GM12878 (cell line): ENCODE data around the gene SEMA5A. TPM values are rescaled to one million over a fixed set of nuclear protein-coding genes. Genes with fewer than 3 reads are reported as not detected.

Experiments
- ATAC-seq: fragments of 200-7000 bp; cut with Tn5 transposase; 3 replicates; pipeline ENCODE4 v1.9.1; 2020; ENCODE audit warnings: mild to moderate bottlenecking, moderate library complexity
- BruUV-seq: library from RNA; stranded (reverse); fragments of 400-500 nt; replicated peaks from 2 replicates; lab custom pipeline; 2021; lab: Mats Ljungman, UMichigan
- CTCF ChIA-PET: fragments of 300-600 bp; sonication (Branson Sonifier 250); formaldehyde crosslinking; extraction: SDS; loops from one replicate; lab custom pipeline; 2021; ENCODE audit warnings: inconsistent platforms; lab: Yijun Ruan, JAX
- POLR2A ChIA-PET: fragments of 350-600 bp; formaldehyde crosslinking; extraction: SDS; loops from one replicate; lab custom pipeline; 2021; ENCODE audit warnings: inconsistent platforms; lab: Charles Lee
- RAD21 ChIA-PET: fragments of 300-600 bp; sonication (Branson Sonifier 250); formaldehyde crosslinking; loops from one replicate; lab custom pipeline; 2023; ENCODE audit warnings: antibody characterized with exemption; ENCODE audit not compliant: unreplicated experiment; lab: Charles Lee
- SMC1A ChIA-PET: fragments of 300-600 bp; sonication (Branson Sonifier 250); formaldehyde crosslinking; loops from one replicate; lab custom pipeline; 2023; ENCODE audit not compliant: unreplicated experiment, uncharacterized antibody; lab: Charles Lee
- DNase-seq: peaks from one replicate; pipeline ENCODE4 v3.0.0-alpha.2; 2011; ENCODE audit warnings: low read depth, low spot score
- FAIRE-seq: peaks from 3 replicates; lab custom pipeline; 2011; peaks lifted over from hg19 to GRCh38; lab: Jason Lieb, UNC
- H2AFZ ChIP-seq: 2 replicates; pipeline ENCODE4 v1.6.0; 2011; ENCODE audit warnings: low read depth, low read length, control low read depth; ENCODE audit not compliant: control insufficient read depth
- H3K27ac ChIP-seq: 2 replicates; pipeline ENCODE4 v1.5.1; 2011; ENCODE audit warnings: control low read depth; ENCODE audit not compliant: control insufficient read depth, insufficient read depth
- H3K27me3 ChIP-seq, 2 experiments: replicated peaks in 1 of 2; 2 replicates each; pipeline versions ENCODE4 v1.6.0 to v1.6.1; 2011; ENCODE audit warnings: low read length in 1 of 2; ENCODE audit not compliant: control insufficient read depth in 2 of 2, insufficient read depth in 2 of 2
- H3K36me3 ChIP-seq, 2 experiments: 2 replicates each; pipeline ENCODE4 v1.5.1; 2011; ENCODE audit warnings: low read length in 1 of 2; ENCODE audit not compliant: control insufficient read depth in 2 of 2, insufficient read depth in 2 of 2
- H3K4me1 ChIP-seq: 2 replicates; pipeline ENCODE4 v1.6.1; 2011; ENCODE audit warnings: mild to moderate bottlenecking, low read length, moderate library complexity, mixed read lengths; ENCODE audit not compliant: control insufficient read depth, insufficient read depth
- H3K4me2 ChIP-seq: 2 replicates; pipeline ENCODE4 v1.6.0; 2011; ENCODE audit warnings: control low read depth; ENCODE audit not compliant: control insufficient read depth, insufficient read depth
- H3K4me3 ChIP-seq: fragments of 200-600 bp; sonication (generic); 2 replicates; pipeline ENCODE4 v1.5.1; 2016
- H3K79me2 ChIP-seq: 2 replicates; pipeline ENCODE4 v1.6.0; 2011; ENCODE audit warnings: low read length; ENCODE audit not compliant: control insufficient read depth, insufficient read depth
- H3K9ac ChIP-seq: 2 replicates; pipeline ENCODE4 v1.8.0; 2011; ENCODE audit warnings: low read length, control low read depth, mixed read lengths; ENCODE audit not compliant: control insufficient read depth, insufficient read depth
- H3K9me3 ChIP-seq: replicated peaks from 3 replicates; pipeline ENCODE4 v1.5.1; 2011; ENCODE audit warnings: mild to moderate bottlenecking, low read length; ENCODE audit not compliant: control insufficient read depth, insufficient read depth
- H4K20me1 ChIP-seq: 2 replicates; pipeline ENCODE4 v1.6.0; 2011; ENCODE audit not compliant: control insufficient read depth, insufficient read depth
- CBX3 ChIP-seq: fragments of 200-600 bp; sonication (generic); IDR thresholded peaks from 2 replicates; pipeline ENCODE4 v1.6.1; 2016; ENCODE audit warnings: low read depth, borderline replicate concordance
- ESRRA ChIP-seq: IDR thresholded peaks from 2 replicates; pipeline ENCODE4 v1.6.1; 2012; ENCODE audit warnings: mild to moderate bottlenecking, low read length, improper control_type of control experiment
- HCFC1 ChIP-seq: fragments of 150-350 bp; IDR thresholded peaks from 2 replicates; pipeline ENCODE4 v1.6.1; 2014; ENCODE audit warnings: low read length
- IKZF2 ChIP-seq, 2 experiments: fragments of 450-650 bp; IDR thresholded peaks; 2 replicates each; pipeline ENCODE4 v1.6.1; 2017; ENCODE audit warnings: mild to moderate bottlenecking in 2 of 2, moderate library complexity in 2 of 2
- NR2C2 ChIP-seq: IDR thresholded peaks from 2 replicates; pipeline ENCODE4 v1.6.1; 2011; ENCODE audit warnings: borderline replicate concordance, low read depth; ENCODE audit not compliant: control insufficient read depth, insufficient read length
- YBX1 ChIP-seq: fragments of 450-650 bp; IDR thresholded peaks from 2 replicates; pipeline ENCODE4 v1.6.1; 2016; ENCODE audit warnings: antibody characterized with exemption
- ZNF274 ChIP-seq: IDR thresholded peaks from one replicate; pipeline ENCODE4 v1.8.0; 2011; ENCODE audit not compliant: insufficient read length, insufficient read depth
- WGBS: methylation state at CpG from one replicate; pipeline ENCODE4 v1.1.6; 2016; ENCODE audit warnings: low lambda C conversion rate; ENCODE audit not compliant: insufficient replicate concordance, insufficient coverage; ENCODE audit errors: missing lambda C conversion rate; 5-methylcytosine and 5-hydroxymethylcytosine counted together
- in situ Hi-C: fragments of 300-500 bp; cut with MboI; formaldehyde crosslinking; loops from 9 replicates; pipeline ENCODE4 v1.14.3; 2018; ENCODE audit warnings: mixed read lengths
- intact Hi-C: fragments of 100-400 bp; cut with micrococcal nuclease; formaldehyde crosslinking; loops from one replicate; pipeline ENCODE4 v1.14.2; 2022; ENCODE audit not compliant: unreplicated experiment
- polyA plus RNA-seq, 11 experiments: library from polyadenylated mRNA; depleted of rRNA in 4 of 11; unstranded in 6 of 11; stranded (reverse) in 5 of 11; fragments of >200 nt; fragmentation: Nextera tagmentation in 4 of 11; fragmentation: Illumina TruSeq in 1 of 11; extraction: Ambion mirVana in 4 of 11; extraction: Trizol in 1 of 11; gene quantifications; 1 replicate in 1 of 11; 2 replicates in 10 of 11; pipeline versions ENCODE4 v1.2.1 to v1.2.3, GENCODE V29; 2011 to 2016; ENCODE audit warnings: inconsistent platforms in 2 of 11, missing spikeins in 2 of 11, low read depth in 1 of 11
- total RNA-seq, 4 experiments: library from RNA; depleted of rRNA in 3 of 4; stranded (reverse); fragments of >200 nt in 3 of 4; fragmentation: Illumina TruSeq in 1 of 4; extraction: Trizol in 1 of 4; gene quantifications; 2 replicates each; pipeline versions ENCODE4 v1.2.1 to v1.2.3, GENCODE V29; 2013 to 2021
- TF ChIP-seq, protein P1 (sequence below): IDR thresholded peaks from 2 replicates; pipeline ENCODE4 v1.6.1; 2012; ENCODE audit warnings: low read length, inconsistent platforms
- TF ChIP-seq, protein P2 (sequence below): fragments of 150-350 bp; IDR thresholded peaks from 2 replicates; pipeline ENCODE4 v1.6.1; 2014; ENCODE audit warnings: mild to moderate bottlenecking, low read depth, low read length
- TF ChIP-seq, protein P3 (sequence below): fragments of 450-650 bp; IDR thresholded peaks from 2 replicates; pipeline ENCODE4 v1.6.1; 2017; ENCODE audit warnings: mild to moderate bottlenecking
- TF ChIP-seq, protein P4 (sequence below): IDR thresholded peaks from 2 replicates; pipeline ENCODE4 v1.6.1; 2011; ENCODE audit warnings: mild to moderate bottlenecking, low read depth, low read length, moderate library complexity; ENCODE audit not compliant: insufficient replicate concordance

The SEMA5A gene
- total and polyA plus RNA-seq, 10 of the 15 experiments (the other 5 are each of a cell fraction or from before 2014, with no cell fraction given), result 0.03 to 2.4 (median 0.09) TPM; not detected in 1

DNA sequence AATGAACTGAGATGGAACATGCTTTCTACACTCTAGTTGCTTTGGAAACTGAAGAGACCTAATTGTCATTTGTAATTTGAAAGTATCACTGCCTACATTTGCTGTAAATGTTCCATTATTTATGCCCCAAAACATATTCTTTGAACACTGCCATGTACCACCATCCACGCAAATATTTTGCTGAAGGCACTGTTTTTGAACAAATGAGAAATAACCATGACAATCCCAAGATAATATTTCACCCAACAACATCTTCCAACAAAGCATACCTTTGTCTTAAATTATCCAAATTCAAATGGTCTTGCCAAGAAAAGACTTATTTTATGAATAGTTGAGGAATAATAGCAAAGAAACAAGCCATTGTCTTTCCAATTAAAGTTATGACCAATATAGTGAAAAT lies 356.2 kb downstream of the SEMA5A start:
- H3K4me3 ChIP-seq, result no peak overlapping the region
- no peak overlapping the region for H3K27ac ChIP-seq
- no peak overlapping the region for H3K9ac ChIP-seq
- no peaks in the 10 kb centered on the region for H4K20me1 ChIP-seq
- in situ Hi-C loops, result no loop called here
- no peak overlapping the region for H2AFZ ChIP-seq
- no peaks in the 10 kb centered on the region; the same call in 2 of the 3 replicates for H3K9me3 ChIP-seq
- no peaks in the 10 kb centered on the region for H3K79me2 ChIP-seq
- BruUV-seq, result no TSS peak
- 0% methylated on average over 1 of the region's 1 CpG for WGBS
- no peak overlapping the region for H3K4me2 ChIP-seq
- DNase-seq, result no peak
- no peaks in the 10 kb centered on the region for H3K36me3 ChIP-seq
- H3K27me3 ChIP-seq, result no peaks in the 10 kb centered on the region
- RAD21 ChIA-PET, result no interaction called here
- CTCF ChIA-PET, result no interaction called here
- intact Hi-C loops, result no loop called here
- no peak for ATAC-seq
- FAIRE-seq, result no peak
- SMC1A ChIA-PET, result interaction anchor here (1.0 kb wide), 1 partner anchor 17 kb away, joined by 4 read pairs; no protein-coding TSS in a partner anchor
- POLR2A ChIA-PET, result interaction anchor here (0.5 kb wide), 1 partner anchor 81 kb away, joined by 4 read pairs; no protein-coding TSS in a partner anchor
- TF ChIP-seq YBX1 (no peak), IKZF2 (IDR thresholded peaks at IDR 0.05) (no peak), HCFC1 (no peak)
- no peaks in the 10 kb centered on the region for H3K4me1 ChIP-seq

DNA sequence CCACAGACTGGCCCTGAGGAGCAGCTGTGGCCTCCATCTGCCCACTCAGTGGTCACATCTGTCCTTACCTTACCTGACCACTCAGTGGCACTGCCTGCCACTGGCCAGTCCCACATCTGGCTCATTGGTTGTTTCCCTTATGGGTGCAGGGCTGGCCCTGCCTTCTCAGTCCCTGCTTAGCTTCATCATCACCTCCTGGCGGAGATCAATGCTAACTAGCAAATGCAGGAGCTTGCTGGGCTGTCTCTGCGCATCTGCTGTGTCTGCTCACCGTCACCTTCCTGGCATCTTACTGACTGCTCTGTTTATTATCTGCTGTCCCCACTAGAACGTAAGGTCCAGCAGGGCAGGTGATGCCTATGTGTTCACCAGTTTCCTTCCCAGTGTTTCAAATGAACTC lies 356.9 kb downstream of the SEMA5A start:
- no peaks in the 10 kb centered on the region for H3K4me1 ChIP-seq
- H3K4me2 ChIP-seq, result no peak overlapping the region
- H2AFZ ChIP-seq, result no peak overlapping the region
- FAIRE-seq, result no peak
- ChIA-PET RAD21 (no interaction called here), CTCF (no interaction called here), POLR2A (interaction anchor here (0.5 kb wide), 1 partner anchor 80 kb away, joined by 4 read pairs; no protein-coding TSS in a partner anchor), SMC1A (interaction anchor here (1.0 to 1.5 kb wide), 2 partner anchors 9 to 18 kb away, joined by 3 to 4 read pairs; no protein-coding TSS in a partner anchor)
- no peak overlapping the region for H3K9ac ChIP-seq
- no peaks in the 10 kb centered on the region for H3K36me3 ChIP-seq
- no peak overlapping the region for H3K27ac ChIP-seq
- H3K27me3 ChIP-seq, result no peaks in the 10 kb centered on the region
- no peaks in the 10 kb centered on the region for H4K20me1 ChIP-seq
- no peak for DNase-seq
- no peaks in the 10 kb centered on the region; the same call in 2 of the 3 replicates for H3K9me3 ChIP-seq
- no TSS peak for BruUV-seq
- H3K4me3 ChIP-seq, result no peak overlapping the region
- 58% methylated on average over 4 of the region's 4 CpGs for WGBS
- H3K79me2 ChIP-seq, result no peaks in the 10 kb centered on the region
- ATAC-seq, result peak; percentile 27; the same call in 2 of the 3 replicates
- intact Hi-C loops (no loop called here), in situ Hi-C loops (no loop called here)
- TF ChIP-seq, protein P1, sequence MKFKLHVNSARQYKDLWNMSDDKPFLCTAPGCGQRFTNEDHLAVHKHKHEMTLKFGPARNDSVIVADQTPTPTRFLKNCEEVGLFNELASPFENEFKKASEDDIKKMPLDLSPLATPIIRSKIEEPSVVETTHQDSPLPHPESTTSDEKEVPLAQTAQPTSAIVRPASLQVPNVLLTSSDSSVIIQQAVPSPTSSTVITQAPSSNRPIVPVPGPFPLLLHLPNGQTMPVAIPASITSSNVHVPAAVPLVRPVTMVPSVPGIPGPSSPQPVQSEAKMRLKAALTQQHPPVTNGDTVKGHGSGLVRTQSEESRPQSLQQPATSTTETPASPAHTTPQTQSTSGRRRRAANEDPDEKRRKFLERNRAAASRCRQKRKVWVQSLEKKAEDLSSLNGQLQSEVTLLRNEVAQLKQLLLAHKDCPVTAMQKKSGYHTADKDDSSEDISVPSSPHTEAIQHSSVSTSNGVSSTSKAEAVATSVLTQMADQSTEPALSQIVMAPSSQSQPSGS, result no peak
- TF ChIP-seq ZNF274 (no peak), ESRRA (no peak), NR2C2 (no peak), CBX3 (no peak)
- TF ChIP-seq, protein P2, sequence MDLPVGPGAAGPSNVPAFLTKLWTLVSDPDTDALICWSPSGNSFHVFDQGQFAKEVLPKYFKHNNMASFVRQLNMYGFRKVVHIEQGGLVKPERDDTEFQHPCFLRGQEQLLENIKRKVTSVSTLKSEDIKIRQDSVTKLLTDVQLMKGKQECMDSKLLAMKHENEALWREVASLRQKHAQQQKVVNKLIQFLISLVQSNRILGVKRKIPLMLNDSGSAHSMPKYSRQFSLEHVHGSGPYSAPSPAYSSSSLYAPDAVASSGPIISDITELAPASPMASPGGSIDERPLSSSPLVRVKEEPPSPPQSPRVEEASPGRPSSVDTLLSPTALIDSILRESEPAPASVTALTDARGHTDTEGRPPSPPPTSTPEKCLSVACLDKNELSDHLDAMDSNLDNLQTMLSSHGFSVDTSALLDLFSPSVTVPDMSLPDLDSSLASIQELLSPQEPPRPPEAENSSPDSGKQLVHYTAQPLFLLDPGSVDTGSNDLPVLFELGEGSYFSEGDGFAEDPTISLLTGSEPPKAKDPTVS, result no peak
- TF ChIP-seq, protein P3, sequence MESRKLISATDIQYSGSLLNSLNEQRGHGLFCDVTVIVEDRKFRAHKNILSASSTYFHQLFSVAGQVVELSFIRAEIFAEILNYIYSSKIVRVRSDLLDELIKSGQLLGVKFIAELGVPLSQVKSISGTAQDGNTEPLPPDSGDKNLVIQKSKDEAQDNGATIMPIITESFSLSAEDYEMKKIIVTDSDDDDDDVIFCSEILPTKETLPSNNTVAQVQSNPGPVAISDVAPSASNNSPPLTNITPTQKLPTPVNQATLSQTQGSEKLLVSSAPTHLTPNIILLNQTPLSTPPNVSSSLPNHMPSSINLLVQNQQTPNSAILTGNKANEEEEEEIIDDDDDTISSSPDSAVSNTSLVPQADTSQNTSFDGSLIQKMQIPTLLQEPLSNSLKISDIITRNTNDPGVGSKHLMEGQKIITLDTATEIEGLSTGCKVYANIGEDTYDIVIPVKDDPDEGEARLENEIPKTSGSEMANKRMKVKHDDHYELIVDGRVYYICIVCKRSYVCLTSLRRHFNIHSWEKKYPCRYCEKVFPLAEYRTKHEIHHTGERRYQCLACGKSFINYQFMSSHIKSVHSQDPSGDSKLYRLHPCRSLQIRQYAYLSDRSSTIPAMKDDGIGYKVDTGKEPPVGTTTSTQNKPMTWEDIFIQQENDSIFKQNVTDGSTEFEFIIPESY, result no peak
- TF ChIP-seq, protein P4, sequence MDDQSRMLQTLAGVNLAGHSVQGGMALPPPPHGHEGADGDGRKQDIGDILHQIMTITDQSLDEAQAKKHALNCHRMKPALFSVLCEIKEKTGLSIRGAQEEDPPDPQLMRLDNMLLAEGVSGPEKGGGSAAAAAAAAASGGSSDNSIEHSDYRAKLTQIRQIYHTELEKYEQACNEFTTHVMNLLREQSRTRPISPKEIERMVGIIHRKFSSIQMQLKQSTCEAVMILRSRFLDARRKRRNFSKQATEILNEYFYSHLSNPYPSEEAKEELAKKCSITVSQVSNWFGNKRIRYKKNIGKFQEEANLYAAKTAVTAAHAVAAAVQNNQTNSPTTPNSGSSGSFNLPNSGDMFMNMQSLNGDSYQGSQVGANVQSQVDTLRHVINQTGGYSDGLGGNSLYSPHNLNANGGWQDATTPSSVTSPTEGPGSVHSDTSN, result no peak
